HFF-Myc (cell line): ENCODE data around the gene CALML6.

Experiments
- DNase-seq: peaks from one replicate; pipeline ENCODE4 v3.0.0-alpha.2; 2011; ENCODE audit warnings: low read depth; ENCODE audit errors: extremely low read depth
- H3K4me3 ChIP-seq: replicated peaks from 2 replicates; pipeline ENCODE4 v1.5.1; 2011; ENCODE audit warnings: low read depth, mild to moderate bottlenecking, control low read depth, low read length
- TF ChIP-seq, protein P1 (sequence below): IDR thresholded peaks from 2 replicates; pipeline ENCODE4 v1.5.1; 2012; ENCODE audit warnings: mild to moderate bottlenecking, low read depth, low read length, control low read depth; ENCODE audit errors: missing control alignments

CALML6 gene

DNA sequence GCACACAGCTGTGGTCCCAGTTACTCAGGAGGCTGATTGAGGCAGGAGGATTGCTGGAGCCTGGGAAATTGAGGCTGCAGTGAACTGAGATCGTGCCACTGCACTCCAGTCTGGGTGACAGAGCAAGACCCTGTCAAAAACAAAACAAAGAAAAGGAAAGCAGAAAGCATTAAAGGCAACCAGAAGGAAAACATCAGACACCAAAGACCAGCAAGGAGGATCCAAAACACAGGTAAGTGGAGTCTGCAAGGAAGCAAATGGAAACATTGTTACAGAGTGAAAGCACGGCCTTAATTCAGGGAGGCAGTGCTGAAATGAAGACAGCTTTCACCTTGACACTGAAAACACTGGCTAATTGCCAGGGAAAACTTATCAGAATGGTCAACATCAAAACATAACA, 47.7 kb downstream of the CALML6 start:
- no peak overlapping the region for H3K4me3 ChIP-seq

DNA sequence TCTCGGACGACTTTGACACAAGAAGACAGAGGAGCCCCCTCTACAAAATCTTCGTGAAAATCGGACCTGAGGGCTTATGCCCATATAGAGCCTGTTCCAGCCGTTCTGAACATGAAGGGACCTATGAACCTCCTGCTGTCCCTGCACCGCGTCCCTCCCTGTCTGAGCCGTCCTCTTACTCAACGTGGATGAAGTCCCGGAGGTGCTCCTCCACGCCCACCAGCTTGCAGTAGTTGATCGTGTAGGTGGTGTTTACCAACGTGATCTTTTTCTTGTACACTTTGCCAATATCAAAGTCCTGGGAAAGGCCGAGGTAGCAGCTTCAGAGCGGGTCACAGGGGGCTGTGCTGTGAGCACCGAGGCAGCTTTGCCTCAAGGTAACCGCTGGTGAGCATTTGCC, 48.5 kb downstream of the CALML6 start:
- DNase-seq, result no peak
- no peak overlapping the region for H3K4me3 ChIP-seq
- TF ChIP-seq, protein P1, sequence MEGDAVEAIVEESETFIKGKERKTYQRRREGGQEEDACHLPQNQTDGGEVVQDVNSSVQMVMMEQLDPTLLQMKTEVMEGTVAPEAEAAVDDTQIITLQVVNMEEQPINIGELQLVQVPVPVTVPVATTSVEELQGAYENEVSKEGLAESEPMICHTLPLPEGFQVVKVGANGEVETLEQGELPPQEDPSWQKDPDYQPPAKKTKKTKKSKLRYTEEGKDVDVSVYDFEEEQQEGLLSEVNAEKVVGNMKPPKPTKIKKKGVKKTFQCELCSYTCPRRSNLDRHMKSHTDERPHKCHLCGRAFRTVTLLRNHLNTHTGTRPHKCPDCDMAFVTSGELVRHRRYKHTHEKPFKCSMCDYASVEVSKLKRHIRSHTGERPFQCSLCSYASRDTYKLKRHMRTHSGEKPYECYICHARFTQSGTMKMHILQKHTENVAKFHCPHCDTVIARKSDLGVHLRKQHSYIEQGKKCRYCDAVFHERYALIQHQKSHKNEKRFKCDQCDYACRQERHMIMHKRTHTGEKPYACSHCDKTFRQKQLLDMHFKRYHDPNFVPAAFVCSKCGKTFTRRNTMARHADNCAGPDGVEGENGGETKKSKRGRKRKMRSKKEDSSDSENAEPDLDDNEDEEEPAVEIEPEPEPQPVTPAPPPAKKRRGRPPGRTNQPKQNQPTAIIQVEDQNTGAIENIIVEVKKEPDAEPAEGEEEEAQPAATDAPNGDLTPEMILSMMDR, result no peak

More for the DNA sequence above, 47.7 kb downstream of the CALML6 start:
- TF ChIP-seq, protein P1, result no peak
- DNase-seq, result no peak

DNA sequence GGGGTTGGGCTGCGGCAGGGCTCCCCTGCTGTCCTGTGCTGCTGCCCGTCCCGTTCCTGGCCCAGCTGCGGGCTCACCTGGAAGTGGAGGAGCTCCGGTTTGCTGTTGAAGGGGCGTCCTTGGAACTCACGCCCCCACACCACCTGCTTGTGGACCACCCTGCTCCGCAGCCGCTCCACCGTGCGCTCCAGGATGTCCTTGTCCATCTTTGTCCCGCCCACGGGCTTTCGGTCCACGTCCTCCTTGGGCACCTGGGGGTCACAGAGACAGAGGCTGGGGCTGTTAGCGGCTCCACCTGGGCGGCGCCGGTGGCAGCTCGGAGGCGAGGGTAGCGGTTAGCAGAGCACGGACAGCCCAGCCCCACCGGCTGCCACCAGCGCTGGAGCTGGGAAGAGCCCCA, 49.8 kb downstream of the CALML6 start:
- no peak for DNase-seq
- TF ChIP-seq, protein P1, result no peak
- no peak overlapping the region for H3K4me3 ChIP-seq

DNA sequence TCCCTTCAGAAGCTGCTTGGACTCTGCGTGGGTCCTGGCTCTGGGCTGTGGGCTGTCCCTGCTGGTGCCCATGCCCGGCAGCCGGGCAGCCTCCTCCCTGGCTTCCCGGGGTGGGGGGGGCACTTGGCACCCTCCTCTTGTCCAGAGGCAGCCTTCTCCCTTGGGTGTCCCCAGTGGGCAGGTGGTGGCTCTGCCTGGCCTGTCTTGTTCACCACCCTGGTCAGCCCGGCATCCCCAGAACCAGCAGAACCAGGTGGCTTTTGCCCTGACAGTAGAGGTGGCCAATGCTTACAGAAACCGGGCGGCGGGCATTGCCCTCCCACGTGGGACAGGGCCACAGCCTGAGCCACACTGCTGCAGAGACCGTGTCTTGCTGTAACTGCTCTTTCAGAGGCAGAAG, 50.5 kb downstream of the CALML6 start:
- no peak for DNase-seq
- TF ChIP-seq, protein P1, result no peak
- H3K4me3 ChIP-seq, result no peak overlapping the region

DNA sequence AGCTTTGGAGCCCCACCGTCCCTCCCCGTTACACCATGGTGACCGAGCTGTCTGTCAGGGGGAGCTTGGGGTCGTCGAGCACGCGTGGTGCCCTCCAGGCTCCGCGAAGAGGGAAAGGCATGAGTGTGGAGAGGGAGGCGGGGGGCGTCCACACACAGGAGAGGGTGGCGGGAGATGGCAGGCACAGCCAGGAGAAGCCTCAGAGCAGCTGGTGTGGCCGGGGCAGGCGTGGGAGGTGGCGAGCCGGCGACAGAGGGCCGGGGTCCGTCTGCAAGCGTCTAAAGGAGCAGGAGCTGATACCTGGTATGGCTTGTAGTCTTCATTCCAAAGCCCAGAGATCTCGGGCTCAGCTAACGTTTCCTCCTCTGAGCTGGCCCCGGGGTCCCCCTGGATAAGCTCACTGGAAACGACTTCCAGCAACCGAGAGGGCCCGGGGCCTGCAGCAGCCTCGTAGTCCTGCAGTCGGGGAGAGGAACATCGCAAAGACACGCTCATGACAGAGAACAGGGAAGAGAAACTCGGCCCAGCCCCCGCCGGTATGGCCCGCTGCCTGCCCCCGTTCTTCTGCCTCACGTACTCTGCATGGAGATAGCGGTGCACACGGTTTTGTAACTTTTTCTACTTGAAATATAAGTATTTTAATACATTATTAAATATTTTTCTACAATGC, 51.1 kb downstream of the CALML6 start:
- TF ChIP-seq, protein P1, result no peak
- no peak overlapping the region for H3K4me3 ChIP-seq
- no peak for DNase-seq
